Neutrophil (primary cell): ENCODE data around the gene CAV1.

Source experiments
- H3K27ac ChIP-seq: fragments of 200-600 bp; sonication (generic); 2 replicates; pipeline ENCODE4 v1.5.1; 2016; ENCODE audit warnings: mild to moderate bottlenecking, moderate library complexity
- H3K27me3 ChIP-seq: fragments of 200-600 bp; sonication (generic); 2 replicates; pipeline ENCODE4 v1.6.0; 2016; ENCODE audit warnings: mild to moderate bottlenecking
- H3K36me3 ChIP-seq: fragments of 200-600 bp; sonication (generic); 2 replicates; pipeline ENCODE4 v1.5.1; 2017
- H3K4me1 ChIP-seq, 2 experiments: fragments of 200-600 bp in 1 of 2; sonication (generic) in 1 of 2; 1 replicate in 1 of 2; 2 replicates in 1 of 2; pipeline versions ENCODE4 v1.5.1 to v1.6.1; 2013 to 2016; ENCODE audit warnings: low read depth in 1 of 2, low read length in 1 of 2, mild to moderate bottlenecking in 1 of 2, moderate library complexity in 1 of 2; ENCODE audit not compliant: control insufficient read depth in 1 of 2, insufficient read depth in 1 of 2
- H3K4me3 ChIP-seq, 2 experiments: fragments of 200-600 bp in 1 of 2; sonication (generic) in 1 of 2; 1 replicate in 1 of 2; 2 replicates in 1 of 2; pipeline ENCODE4 v1.5.1; 2013 to 2016; ENCODE audit warnings: low read depth in 1 of 2, low read length in 1 of 2, mild to moderate bottlenecking in 1 of 2, moderate library complexity in 1 of 2
- H3K9me3 ChIP-seq: fragments of 200-600 bp; sonication (generic); 2 replicates; pipeline ENCODE4 v1.5.1; 2016
- CTCF ChIP-seq: fragments of 200-600 bp; sonication (generic); IDR thresholded peaks from 2 replicates; pipeline ENCODE4 v1.5.1; 2016; ENCODE audit warnings: antibody characterized with exemption

Gene CAV1

DNA sequence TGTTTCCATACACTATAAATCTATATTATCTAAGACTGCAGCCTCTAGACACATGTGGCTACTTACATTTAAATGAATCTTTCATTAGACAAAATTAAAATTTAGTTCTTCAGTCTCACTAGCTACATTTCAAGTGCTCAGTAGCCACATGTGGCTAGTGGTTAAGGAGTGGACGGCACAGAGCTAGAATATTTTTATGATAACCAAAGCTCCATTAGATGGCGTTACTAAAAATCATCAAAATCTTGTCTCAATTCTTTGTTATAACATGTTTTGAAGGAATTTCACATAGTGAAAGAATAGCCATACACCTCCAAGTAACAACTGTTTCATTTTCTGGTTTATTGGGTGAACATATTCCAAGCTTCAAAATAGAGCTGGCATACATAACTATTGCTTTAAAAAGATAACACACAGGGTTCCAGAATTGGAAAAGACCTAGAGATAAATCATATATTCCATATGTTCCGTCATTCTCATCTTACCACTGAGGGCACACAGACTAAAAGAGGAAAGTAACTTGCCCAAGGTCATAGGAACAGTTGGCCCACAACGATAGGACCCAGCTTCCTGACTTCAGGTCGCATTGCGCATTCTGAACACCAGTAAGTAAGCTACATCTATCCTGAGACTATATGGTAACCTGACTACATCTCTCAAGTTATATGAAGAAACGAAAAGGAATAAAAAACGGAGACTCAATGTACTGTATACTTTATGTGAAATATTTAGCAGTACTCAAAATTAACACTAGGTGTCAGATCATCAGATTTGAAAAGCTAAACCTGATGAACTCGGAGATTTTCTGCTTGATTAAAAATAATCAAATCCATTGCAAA lies 66.6 kb downstream of the CAV1 start:
- Histone ChIP-seq H3K4me1 (peaks cover 0 to 18% of the 10 kb centered on the region in 2 experiments), H3K27ac (no peak overlapping the region), H3K36me3 (no peaks in the 10 kb centered on the region), H3K27me3 (peaks cover 57% of the 10 kb centered on the region), H3K4me3 (no peak overlapping the region), H3K9me3 (no peaks in the 10 kb centered on the region)
- TF ChIP-seq CTCF: no peak

DNA sequence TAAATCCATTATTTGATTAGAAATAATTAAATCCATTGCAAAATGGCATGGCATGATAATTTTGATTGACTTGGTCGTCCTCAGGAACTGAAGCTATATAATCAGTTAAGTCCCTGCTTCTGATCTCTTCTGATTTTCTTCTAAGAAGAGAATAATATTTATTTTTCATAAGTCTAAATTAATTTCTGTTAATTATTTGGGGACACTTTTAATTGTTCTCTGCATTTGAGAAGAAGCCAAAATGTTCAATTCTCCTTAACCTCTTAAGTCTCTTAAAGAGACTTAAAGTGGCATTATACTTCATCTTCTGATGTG lies 67.2 kb downstream of the CAV1 start:
- Histone ChIP-seq H3K27ac (no peak overlapping the region), H3K36me3 (no peaks in the 10 kb centered on the region), H3K27me3 (peaks cover 57% of the 10 kb centered on the region), H3K4me3 (no peak overlapping the region), H3K9me3 (no peaks in the 10 kb centered on the region), H3K4me1 (peaks cover 0 to 18% of the 10 kb centered on the region in 2 experiments)
- no peak for TF ChIP-seq CTCF

DNA sequence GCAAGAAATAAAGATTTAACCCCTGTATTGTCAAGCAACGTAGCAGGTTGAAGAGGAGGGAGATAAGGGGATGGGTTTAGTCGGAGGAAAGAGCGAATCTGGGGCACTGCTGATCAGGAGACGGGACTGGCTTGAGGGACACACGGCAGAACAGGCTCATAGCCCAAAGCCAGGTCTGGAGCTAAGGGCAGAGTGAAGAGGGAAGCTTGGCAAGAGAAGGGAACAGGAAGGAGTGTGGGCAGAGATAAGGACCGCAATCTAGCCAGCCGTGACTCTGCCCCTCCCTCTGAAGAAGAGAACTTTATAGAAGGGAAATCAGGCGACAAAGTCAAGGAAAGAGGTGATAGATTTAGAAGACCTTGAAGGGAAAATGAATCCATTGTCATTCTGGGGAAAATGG lies 67.6 kb downstream of the CAV1 start:
- Histone ChIP-seq H3K9me3 (no peaks in the 10 kb centered on the region), H3K36me3 (no peaks in the 10 kb centered on the region), H3K4me1 (peaks cover 0 to 18% of the 10 kb centered on the region in 2 experiments), H3K4me3 (no peak overlapping the region), H3K27ac (no peak overlapping the region), H3K27me3 (peaks cover 56% of the 10 kb centered on the region)
- no peak for TF ChIP-seq CTCF

DNA sequence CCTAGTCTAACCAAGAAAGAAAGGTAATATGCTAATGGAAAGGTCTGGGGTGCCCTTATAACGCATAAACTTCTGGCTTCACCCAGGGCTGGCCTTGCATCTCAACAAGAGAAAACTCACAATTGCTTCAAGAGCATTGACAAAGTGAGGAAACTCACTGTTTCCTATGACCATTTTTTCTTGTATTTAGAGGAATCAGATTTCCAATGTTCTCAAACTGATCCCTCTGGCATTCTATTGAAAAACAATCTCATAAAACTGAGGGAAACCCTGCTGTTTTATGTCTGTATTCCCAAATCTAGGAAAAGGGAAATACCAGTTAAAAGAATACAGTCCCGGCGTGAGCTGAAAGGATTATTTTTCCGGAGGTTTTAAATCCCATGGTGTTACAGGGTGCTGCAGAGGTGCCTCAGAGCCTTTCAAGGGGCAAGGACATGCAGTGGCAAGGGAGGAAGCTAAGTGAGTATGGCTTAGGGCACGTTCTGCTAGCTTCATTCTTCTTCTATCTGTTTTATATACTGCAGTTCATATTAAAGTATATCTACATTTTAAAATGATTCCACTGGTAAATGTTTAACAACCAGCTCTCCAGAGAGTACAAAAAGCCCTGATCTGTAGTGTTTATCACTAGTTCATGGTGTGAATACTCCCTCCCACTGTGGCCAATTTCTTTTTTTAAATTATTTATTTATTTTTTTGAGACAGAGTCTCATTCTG lies 68.7 kb downstream of the CAV1 start:
- no peak for TF ChIP-seq CTCF
- no peaks in the 10 kb centered on the region for H3K36me3 ChIP-seq
- no peak overlapping the region for H3K27ac ChIP-seq
- H3K27me3 ChIP-seq: peaks cover 45% of the 10 kb centered on the region
- H3K4me3 ChIP-seq: no peak overlapping the region
- no peaks in the 10 kb centered on the region for H3K9me3 ChIP-seq
- peaks cover 0 to 18% of the 10 kb centered on the region in 2 experiments for H3K4me1 ChIP-seq

- H3K36me3 ChIP-seq: no peaks in the 10 kb centered on the region
- peaks cover 42% of the 10 kb centered on the region for H3K27me3 ChIP-seq
- H3K4me3 ChIP-seq: no peak overlapping the region
- H3K4me1 ChIP-seq: peaks cover 7 to 31% of the 10 kb centered on the region in 2 experiments
- H3K9me3 ChIP-seq: no peaks in the 10 kb centered on the region
- no peak overlapping the region for H3K27ac ChIP-seq
- no peak for TF ChIP-seq CTCF
Observed at GRCh38 chr7:116595063-116595462, 70.2 kb downstream of the CAV1 start.
